Measurements from ENCODE around the gene NUP85. TPM values are rescaled to one million over a fixed set of nuclear protein-coding genes. Genes with fewer than 3 reads are reported as not detected.
"Not testable (repeated sequence)": the region's sequence is repeated elsewhere in the genome, so short reads cannot be mapped to it uniquely, and the experiment has no call there.

NUP85 gene
- total RNA-seq, 2 experiments from 2014 or later: 140 to 172 TPM

DNA sequence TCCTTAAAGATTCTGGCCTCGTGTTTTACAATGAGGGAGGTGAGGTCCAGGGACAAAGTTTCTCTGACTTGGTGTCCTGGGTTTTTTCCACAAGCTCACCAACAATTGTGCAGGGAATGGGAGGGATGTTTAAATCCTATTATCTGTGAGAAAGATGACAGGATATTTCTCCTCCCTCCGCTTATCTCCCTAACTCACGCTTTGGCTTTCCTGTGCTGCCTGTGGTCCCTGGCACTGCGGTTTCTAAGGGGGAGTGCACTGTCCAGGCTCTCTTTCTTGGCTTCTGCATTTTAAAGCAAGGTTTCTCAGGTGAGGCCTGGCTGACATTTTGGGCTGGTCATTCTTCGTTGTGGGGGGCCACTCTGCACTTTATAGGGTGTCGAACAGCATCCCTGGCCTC, 39.5 kb downstream of the NUP85 start:
- no peak overlapping the region for H3K27ac Mint-ChIP-seq
- POLR2A ChIA-PET: no interaction called here
- DNase-seq: no peak
- H3K9me3 Mint-ChIP-seq: no peaks in the 10 kb centered on the region
- CTCF ChIA-PET: interaction anchor here (0.6 to 2.4 kb wide), 7 partner anchors 16 to 180 kb away, joined by 3 to 12 read pairs (median 3); partner anchors contain the start of genes GGA3, MIF4GD and MRPS7
- peaks cover 46% of the 10 kb centered on the region for H3K36me3 Mint-ChIP-seq (ENCODE audit: low read depth)
- H3K4me3 Mint-ChIP-seq: no peak overlapping the region
- no peaks in the 10 kb centered on the region for H3K27me3 Mint-ChIP-seq
- peaks cover 52% of the 10 kb centered on the region for H3K4me1 Mint-ChIP-seq

GRCh38 chr17:75246404-75246803, 40.9 kb downstream of the NUP85 start:
- DNase-seq: no peak
- ChIA-PET CTCF (interaction anchor here (0.5 to 1.0 kb wide), 8 partner anchors 24 to 740 kb away, joined by 3 to 5 read pairs (median 4); partner anchors contain the start of gene MIF4GD), POLR2A (interaction anchor here (0.6 kb wide), 1 partner anchor 15 kb away, joined by 13 read pairs; the partner anchor contains the start of genes GGA3 and MRPS7)
- H3K4me3 Mint-ChIP-seq: no peak overlapping the region
- peaks cover 60% of the 10 kb centered on the region for H3K4me1 Mint-ChIP-seq
- no peak overlapping the region for H3K27ac Mint-ChIP-seq
- H3K27me3 Mint-ChIP-seq: no peaks in the 10 kb centered on the region
- peaks cover 37% of the 10 kb centered on the region for H3K36me3 Mint-ChIP-seq (ENCODE audit: low read depth)
- no peaks in the 10 kb centered on the region for H3K9me3 Mint-ChIP-seq

- H3K4me1 Mint-ChIP-seq: peaks cover 60% of the 10 kb centered on the region
- no peaks in the 10 kb centered on the region for H3K27me3 Mint-ChIP-seq
- DNase-seq: no peak
- ChIA-PET POLR2A (interaction anchor here (1.0 to 1.1 kb wide), 2 partner anchors 11 to 163 kb away, joined by 3 to 8 read pairs; partner anchors contain the start of genes GGA3 and MRPS7), CTCF (interaction anchor here (0.6 to 3.8 kb wide), 11 partner anchors 9 to 237 kb away, joined by 3 to 24 read pairs (median 4); partner anchors contain the start of genes GGA3, MIF4GD, MRPL58 and MRPS7)
- peaks cover 17% of the 10 kb centered on the region for H3K36me3 Mint-ChIP-seq (ENCODE audit: low read depth)
- H3K4me3 Mint-ChIP-seq: peak overlapping the region; percentile 56
- no peaks in the 10 kb centered on the region for H3K9me3 Mint-ChIP-seq
- peak overlapping the region; percentile 84 for H3K27ac Mint-ChIP-seq
These were observed 44.1 kb downstream of the NUP85 start for GRCh38 chr17:75249564-75249963.

GRCh38 chr17:75250009-75250471, 44.6 kb downstream of the NUP85 start:
- Mint-ChIP-seq H3K4me3 (peak overlapping the region; percentile 56), H3K4me1 (peaks cover 57% of the 10 kb centered on the region), H3K27ac (peak overlapping the region; percentile 84), H3K36me3 (ENCODE audit: low read depth) (peaks cover 15% of the 10 kb centered on the region), H3K9me3 (no peaks in the 10 kb centered on the region), H3K27me3 (no peaks in the 10 kb centered on the region)
- ChIA-PET POLR2A (interaction anchor here (1.0 to 1.1 kb wide), 2 partner anchors 11 to 162 kb away, joined by 3 to 8 read pairs; partner anchors contain the start of genes GGA3 and MRPS7), CTCF (interaction anchor here (0.6 to 3.8 kb wide), 10 partner anchors 9 to 237 kb away, joined by 3 to 24 read pairs (median 6); partner anchors contain the start of genes GGA3, MIF4GD, MRPL58 and MRPS7)
- peak; percentile 69 for DNase-seq

DNA sequence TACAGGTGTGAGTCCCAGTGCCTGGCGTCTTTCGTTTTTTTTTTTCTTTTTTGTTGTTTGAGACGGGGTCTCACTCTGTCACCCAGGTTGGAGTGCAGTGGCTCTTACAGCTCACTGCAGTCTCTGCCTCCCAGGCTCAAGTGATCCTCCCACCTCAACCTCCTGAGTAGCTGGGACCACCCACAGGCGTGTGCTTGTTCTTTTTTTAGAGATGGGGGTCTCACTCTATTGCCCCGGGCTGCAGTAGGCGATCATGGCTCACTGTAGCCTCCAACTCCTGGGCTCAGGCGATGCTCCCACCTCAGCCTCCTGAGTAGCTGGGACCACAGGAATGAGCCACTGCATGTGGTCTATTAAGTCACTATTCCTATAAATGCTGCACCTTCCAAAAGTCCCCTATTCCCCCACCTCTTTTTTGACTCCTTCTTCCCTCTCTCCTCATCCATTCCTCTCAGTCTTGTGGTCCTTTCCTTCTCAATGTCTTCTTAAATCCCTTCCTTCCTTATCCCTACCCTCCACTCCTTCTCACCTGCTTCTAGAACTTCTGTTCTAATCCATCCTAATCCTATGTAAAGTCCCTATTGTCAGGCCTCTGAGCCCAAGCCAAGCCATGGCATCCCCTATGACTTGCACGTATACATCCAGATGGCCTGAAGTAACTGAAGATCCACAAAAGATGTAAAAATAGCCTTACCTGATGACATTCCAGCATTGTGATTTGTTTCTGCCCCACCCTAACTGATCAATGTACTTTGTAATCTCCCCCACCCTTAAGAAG, 46.7 kb downstream of the NUP85 start:
- Mint-ChIP-seq H3K27ac (no peak overlapping the region), H3K27me3 (no peaks in the 10 kb centered on the region), H3K9me3 (no peaks in the 10 kb centered on the region), H3K4me1 (peaks cover 55% of the 10 kb centered on the region), H3K4me3 (no peak overlapping the region), H3K36me3 (ENCODE audit: low read depth) (no peaks in the 10 kb centered on the region)
- CTCF ChIA-PET: interaction anchor here (0.7 to 3.8 kb wide), 4 partner anchors 9 to 22 kb away, joined by 3 to 24 read pairs (median 12); partner anchors contain the start of genes GGA3, MIF4GD and MRPS7
- DNase-seq: no peak
- POLR2A ChIA-PET: interaction anchor here (0.6 kb wide), 1 partner anchor 289 kb away, joined by 7 read pairs; no protein-coding TSS in a partner anchor

- H3K36me3 Mint-ChIP-seq (ENCODE audit: low read depth); H3K9me3 Mint-ChIP-seq; DNase-seq; H3K27ac Mint-ChIP-seq; POLR2A ChIA-PET; H3K27me3 Mint-ChIP-seq; CTCF ChIA-PET; H3K4me3 Mint-ChIP-seq: not testable (repeated sequence)
- peaks cover 65% of the 10 kb centered on the region for H3K4me1 Mint-ChIP-seq
These were observed 50.6 kb downstream of the NUP85 start for GRCh38 chr17:75255954-75256698.

DNA sequence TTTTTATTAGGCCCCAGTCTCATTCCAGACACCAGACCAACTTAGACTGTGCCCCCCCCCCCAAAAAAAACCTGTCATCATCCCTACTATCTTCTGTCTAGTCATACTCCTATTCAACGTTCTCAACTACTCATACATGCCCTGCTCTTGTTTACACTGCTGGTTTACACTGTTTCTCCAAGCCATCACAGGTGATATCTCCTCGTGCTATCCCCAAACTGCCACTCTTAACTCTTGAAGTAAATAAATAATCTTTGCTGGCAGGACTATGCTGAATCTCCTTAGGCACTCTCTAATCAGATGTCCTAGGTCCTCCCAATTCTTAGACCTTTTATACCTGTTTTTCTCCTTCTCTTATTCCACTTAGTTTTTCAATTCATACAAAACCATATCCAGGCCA, 51.7 kb downstream of the NUP85 start:
- DNase-seq; H3K4me3 Mint-ChIP-seq; H3K27ac Mint-ChIP-seq; H3K36me3 Mint-ChIP-seq (ENCODE audit: low read depth); H3K27me3 Mint-ChIP-seq; H3K9me3 Mint-ChIP-seq; POLR2A ChIA-PET: not testable (repeated sequence)
- CTCF ChIA-PET: interaction anchor here (0.6 kb wide), 1 partner anchor 169 kb away, joined by 3 read pairs; the partner anchor contains the start of gene SLC16A5
- H3K4me1 Mint-ChIP-seq: peaks cover 60% of the 10 kb centered on the region

- CTCF ChIA-PET: interaction anchor here (1.0 to 4.3 kb wide), 19 partner anchors 10 to 151 kb away, joined by 3 to 115 read pairs (median 4); partner anchors contain the start of genes ARMC7, GRB2, MIF4GD and SLC25A19
- Mint-ChIP-seq H3K4me1 (peaks cover 54% of the 10 kb centered on the region), H3K9me3 (no peaks in the 10 kb centered on the region), H3K27ac (peak overlapping the region; percentile 100), H3K27me3 (no peaks in the 10 kb centered on the region), H3K36me3 (ENCODE audit: low read depth) (peaks cover 12% of the 10 kb centered on the region), H3K4me3 (peak overlapping the region; percentile 99)
- DNase-seq: no peak
- POLR2A ChIA-PET: interaction anchor here (0.6 to 2.2 kb wide), 5 partner anchors 9 to 405 kb away, joined by 3 to 8 read pairs (median 4); partner anchors contain the start of genes MIF4GD and NUP85
These were observed 55.3 kb downstream of the NUP85 start for GRCh38 chr17:75260641-75261335.

DNA sequence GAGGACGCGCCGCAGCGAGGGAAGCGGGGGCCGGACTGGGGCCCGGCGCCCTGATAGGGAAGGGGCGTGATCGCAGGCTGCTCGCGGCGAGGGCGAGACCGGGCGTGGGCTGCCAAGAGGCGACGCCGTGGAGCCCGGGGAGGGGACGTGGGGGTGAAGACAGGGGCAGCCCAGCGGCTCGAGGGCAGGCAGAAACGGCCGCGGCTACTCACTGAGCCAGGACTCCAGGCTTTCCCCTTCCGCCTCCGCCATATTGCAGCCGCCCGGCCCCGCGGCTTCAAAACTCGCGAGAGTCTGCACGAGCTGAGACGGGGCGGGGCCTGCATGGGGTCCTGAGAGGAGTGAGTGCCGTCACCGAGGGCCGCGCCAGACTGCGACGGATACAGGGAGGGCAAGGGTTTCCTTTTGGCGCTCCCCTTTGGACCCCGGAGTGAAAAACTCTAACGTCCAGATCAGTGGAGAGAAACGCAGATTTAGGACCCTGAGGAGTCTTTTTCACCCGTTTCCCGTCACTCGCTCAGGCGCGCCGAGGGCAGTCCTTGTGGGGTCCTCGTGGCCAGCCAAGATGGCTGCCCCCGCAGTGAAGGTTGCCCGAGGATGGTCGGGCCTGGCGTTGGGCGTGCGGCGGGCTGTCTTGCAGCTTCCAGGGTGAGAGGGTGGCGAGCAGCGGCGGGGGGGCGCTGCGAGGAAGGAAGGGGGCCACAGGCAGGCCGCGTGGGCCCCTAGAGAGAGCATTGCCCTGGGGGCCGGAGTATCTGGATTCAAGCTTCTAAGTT, 56.0 kb downstream of the NUP85 start, which contains the start of the genes GGA3 and MRPS7:
Gene GGA3 (minus strand): TSS at position 271 of the 776 bp plus-strand sequence. CDS start 19 bp downstream, at position 252.
Gene MRPS7 (plus strand): TSS at position 544 of the 776 bp plus-strand sequence. CDS start 22 bp downstream, at position 566.
- Mint-ChIP-seq H3K27ac (peak within 1 kb of the TSS; percentile 100), H3K36me3 (ENCODE audit: low read depth) (peaks cover 17% of the 10 kb centered on the region), H3K4me1 (peaks cover 49% of the 10 kb centered on the region), H3K4me3 (peak within 1 kb of the TSS; percentile 99), H3K27me3 (no peaks in the 10 kb centered on the region), H3K9me3 (no peaks in the 10 kb centered on the region)
- peak; percentile 97 for DNase-seq
- ChIA-PET POLR2A (interaction anchor here (0.6 to 2.2 kb wide), 6 partner anchors 9 to 257 kb away, joined by 3 to 13 read pairs (median 7); partner anchors contain the start of genes MIF4GD and NUP85), CTCF (interaction anchor here (0.5 to 4.3 kb wide), 22 partner anchors 9 to 152 kb away, joined by 3 to 115 read pairs (median 4); partner anchors contain the start of genes ARMC7, GRB2, MIF4GD and SLC25A19)

DNA sequence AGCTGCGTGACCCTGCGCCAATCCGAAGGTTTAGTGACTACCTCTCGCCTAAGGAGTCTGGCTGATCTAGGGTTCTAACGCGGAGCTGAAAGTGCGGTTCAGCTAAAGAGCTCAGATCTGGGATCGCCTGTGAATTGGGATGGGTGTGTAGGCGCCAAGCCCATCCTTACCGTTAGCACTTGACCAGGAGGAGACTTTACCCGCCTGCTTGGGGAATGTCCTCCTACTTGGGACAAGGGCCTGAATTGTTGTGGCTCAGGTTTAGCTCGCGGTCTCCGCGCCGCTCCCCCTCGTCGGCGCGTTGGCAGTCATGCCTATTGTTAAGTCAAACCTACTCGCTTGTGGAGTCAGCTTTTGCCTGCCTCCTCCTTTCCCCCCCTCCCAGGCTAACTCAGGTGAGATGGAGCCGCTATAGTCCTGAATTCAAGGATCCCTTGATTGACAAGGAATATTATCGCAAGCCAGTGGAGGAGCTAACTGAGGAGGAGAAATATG, 56.7 kb downstream of the NUP85 start:
- H3K36me3 Mint-ChIP-seq (ENCODE audit: low read depth): peaks cover 21% of the 10 kb centered on the region
- peak overlapping the region; percentile 100 for H3K27ac Mint-ChIP-seq
- DNase-seq: no peak
- CTCF ChIA-PET: interaction anchor here (0.5 to 4.3 kb wide), 17 partner anchors 9 to 153 kb away, joined by 3 to 115 read pairs (median 4); partner anchors contain the start of genes ARMC7, GRB2, MIF4GD and SLC25A19
- H3K27me3 Mint-ChIP-seq: no peaks in the 10 kb centered on the region
- no peaks in the 10 kb centered on the region for H3K9me3 Mint-ChIP-seq
- POLR2A ChIA-PET: interaction anchor here (0.6 to 2.2 kb wide), 4 partner anchors 9 to 257 kb away, joined by 3 to 13 read pairs (median 8); partner anchors contain the start of gene MIF4GD
- peaks cover 48% of the 10 kb centered on the region for H3K4me1 Mint-ChIP-seq
- H3K4me3 Mint-ChIP-seq: peak overlapping the region; percentile 99

All from activated CD4-positive, alpha-beta T cell treated with anti-CD3 and anti-CD28 coated beads, Interleukin-2, amount 10 ng/mL, durations not matched to agents 7 days and 5 days (primary cell).